GM21825 (cell line): ENCODE measurements around the gene SMAP2.
A peak's percentile ranks its signal among the peaks of the same experiment; 100 is the strongest.

Source experiments
- ATAC-seq: cut with Tn5 transposase; IDR thresholded peaks from one replicate; pipeline ENCODE4 v1.9.1; 2021; ENCODE audit warnings: mild to moderate bottlenecking, moderate library complexity; ENCODE audit not compliant: unreplicated experiment

SMAP2 gene

DNA sequence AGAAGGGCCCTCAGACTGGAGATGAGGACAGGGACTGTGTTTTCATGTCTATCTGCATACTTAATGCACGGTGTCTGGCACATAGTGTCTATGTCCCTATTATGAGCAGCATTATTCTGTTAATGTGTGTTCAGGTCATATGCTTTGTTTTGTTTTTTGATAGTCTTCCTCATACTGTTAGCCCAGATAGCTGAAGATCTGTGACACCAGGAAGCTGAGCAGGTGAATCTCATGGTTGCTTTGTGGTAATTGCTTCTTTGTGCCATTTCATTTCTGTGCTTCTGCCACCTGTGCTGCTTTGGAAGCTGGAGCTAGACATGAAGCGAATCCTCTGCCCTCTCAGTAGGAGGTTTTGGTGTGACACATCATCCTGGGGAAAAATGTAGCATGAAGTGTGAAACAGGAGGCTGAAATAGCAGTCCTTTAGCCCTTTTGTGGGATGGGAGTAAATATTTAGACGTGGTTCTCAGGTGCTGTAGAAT, 15.8 kb downstream of the SMAP2 start:
- ATAC-seq, result no peak

DNA sequence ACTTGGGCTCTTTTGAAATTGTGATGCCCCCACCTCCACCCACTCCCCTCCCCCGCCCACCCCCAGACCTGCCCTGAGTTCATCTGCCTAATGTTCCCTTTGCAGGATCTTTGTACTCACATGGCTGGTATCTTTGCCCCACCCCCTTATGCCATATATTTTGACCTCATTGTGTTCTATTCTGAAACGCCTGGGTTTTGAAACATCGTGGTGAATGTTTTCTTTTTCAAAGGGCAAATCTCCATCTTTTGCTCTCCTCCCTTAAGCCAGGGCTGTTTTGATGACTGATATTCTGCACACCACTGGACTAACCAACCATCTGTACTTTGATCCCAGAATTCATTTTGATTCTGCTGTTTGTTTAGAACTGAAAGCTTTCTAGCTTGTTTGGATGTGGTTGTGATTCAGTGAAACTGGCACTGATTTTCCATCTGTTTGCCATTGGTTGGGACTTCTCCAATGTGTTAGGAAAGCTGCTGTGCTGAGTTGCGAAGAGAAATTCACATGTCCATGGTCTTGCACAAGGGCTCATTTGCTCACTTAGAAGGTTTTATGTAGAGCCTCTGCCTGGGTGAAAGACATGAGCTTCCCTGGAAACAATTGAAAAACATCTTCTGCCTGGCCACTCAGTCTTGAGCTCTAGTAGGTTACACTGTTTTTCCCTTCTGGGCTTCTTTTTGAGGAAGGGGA, 16.5 kb downstream of the SMAP2 start:
- ATAC-seq, result no peak

DNA sequence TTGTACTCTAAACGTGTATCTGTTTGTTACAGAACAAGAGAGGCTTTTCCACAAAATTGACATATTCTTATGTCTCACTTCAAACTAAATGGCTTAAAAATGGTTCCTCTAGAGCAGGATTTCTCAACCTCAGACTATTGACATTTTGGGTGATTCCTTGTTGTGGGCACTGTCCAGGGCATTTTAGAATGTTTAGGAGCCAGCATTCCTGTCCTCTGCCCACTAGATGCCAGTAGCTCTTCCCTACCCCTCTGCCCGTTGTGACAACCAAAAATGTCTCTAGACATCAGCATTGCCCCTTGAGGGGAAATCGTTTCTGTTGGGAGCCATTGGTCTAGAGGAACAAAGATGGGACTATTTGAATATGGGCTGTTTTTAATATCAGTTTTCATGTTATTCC, 17.3 kb downstream of the SMAP2 start:
- no peak for ATAC-seq

DNA sequence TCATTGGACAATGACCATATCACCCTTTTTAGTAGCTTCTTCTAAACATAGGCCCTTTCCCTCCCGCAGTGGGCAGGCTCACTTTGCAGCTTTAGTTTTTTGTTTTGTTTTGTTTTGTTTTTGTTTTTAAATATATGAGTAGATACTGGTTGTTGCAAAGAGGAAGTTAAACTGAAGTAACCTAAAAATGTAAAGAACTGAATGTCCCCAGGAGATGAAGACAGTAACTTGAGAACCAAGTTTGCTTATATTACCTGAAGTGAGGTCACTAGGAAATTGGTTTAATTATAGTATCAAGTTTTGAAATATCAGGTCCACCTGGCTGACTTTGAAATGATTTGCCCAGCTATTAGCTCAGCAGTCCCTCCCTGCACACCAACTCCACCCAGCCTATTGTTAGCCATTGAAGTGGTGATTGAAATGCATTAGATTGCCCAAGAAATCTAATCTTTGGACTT, 18.2 kb downstream of the SMAP2 start:
- peak; percentile 40 for ATAC-seq

DNA sequence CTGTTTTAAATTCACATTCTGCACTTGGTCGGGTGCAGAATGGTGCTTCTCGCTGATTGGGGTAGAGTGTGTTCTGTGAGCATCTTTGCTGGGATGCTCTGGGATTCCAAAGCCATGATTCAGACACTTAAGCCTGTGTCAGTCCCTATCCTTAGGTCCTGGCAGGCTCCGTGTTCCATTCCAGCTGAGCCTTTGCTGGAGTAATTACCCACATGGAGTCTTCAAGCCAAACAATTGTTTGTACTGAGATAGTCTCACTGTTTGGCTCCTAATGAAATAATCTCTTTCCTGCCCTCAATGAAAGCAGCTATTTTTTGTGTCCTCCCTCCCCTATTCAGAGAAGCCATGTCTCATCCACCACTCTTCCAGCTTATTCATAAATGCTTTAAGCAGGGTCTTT, 18.7 kb downstream of the SMAP2 start:
- no peak for ATAC-seq

DNA sequence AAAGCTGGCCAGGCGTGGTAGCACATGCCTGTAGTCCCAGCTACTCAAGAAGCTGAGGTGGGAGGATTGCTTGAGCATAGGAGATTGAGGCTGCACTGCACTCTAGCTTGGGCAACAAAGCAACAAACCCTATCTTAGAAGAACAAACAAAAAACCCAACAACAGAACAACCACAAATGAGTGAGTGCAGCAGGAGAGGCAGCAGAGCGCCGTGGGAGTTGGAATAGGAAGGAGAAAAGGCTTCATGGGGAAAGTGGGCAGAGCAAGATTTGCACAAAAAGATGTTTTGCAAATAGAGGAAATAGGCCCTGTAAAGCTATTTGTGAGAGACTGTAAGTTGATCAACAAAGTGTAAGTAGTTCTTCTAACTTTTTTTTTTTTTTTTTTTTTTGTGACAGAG, 19.6 kb downstream of the SMAP2 start:
- ATAC-seq, result no peak

DNA sequence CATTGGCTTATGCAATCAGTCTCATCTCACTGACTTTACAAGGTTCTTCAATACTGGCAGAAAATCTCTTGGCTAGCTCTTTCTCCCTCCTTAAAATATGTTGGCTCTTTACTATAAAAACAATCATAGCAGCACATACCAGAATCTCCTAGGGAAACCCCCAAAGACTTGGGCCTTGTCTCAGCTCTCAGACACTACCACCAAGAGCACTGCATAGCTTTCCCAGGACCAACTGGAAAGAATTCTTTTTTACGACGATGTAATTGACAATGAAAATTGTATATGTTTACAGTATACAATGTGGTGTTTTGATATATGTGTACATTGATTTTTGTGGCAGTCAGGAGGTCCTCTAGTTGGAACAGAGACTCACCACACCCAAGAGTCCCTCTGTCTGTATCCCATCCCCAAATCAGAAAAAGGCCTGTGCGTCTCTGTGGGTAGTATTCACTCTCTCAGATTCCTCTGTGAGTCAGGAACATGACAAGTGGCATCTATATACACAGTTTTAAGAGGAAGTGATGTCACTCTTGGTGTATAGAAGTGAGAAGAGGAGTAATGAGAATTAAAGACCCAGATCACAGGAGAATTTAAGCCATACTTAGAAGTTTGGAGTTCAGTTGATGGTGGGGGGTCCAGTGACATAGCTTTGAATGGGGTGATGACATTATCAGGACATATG, 21.1 kb downstream of the SMAP2 start:
- ATAC-seq, result peak; percentile 45

DNA sequence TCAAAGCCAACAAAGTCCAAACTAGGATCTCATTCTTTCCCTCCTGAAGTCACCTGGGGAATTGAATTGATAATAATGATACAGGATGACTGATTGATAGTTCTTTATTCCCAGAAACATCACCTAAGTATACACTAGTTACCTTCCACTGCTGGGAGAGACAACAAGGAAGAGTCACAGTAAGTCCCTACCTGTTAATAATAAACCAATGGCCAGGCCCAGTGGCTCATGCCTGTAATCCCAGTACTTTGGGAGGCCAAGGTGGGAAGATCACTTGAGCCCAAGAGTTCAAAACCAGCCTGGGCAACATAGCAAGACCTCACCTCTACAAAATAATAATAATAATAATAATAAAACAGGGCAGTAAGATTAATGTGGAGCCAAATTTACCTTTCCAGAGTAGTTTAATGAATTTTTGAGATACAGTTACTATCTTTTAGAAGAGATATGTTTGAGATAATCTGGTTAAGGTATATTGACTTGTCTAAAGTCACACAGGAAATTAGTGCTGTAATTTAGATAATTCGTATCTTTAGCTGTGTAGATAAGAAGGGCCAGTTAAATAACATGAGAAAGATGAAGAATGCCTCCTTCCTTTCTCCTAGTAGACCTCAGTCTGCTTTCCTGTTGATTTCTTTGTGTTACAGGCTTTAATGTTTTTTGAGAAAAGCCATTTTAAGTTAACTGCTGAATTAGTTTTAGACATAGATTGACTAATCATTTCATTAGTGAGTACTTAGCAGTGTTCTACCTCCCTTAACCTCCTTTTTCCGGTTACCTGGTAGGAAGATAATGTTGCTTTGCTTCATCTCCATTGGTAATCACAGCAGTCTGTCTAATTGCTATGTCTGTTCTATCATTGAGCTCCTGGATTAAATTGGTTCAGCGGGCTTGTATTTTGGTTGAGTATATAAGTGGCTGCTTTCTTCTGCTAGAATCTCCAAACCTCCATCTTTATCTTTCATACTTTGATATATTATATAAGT, 22.0 kb downstream of the SMAP2 start:
- ATAC-seq, result no peak

DNA sequence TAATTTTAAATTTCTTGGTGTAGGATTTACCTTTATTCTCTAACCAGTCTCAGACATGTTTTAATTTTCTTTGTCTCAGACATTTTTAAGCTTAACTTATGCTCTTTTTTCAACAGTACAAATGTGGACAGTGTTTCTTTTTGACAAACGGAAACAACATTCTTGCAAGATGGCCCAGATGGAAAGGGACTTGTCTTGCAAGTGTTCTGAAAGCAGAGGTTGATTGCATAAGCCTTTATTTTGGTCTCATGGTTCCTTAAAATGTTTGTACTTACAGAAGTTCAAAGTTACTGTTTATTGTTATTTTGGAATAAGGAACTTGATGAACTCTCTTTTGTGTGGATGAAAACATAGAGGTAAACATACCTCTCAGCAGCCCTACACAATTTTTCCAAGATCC, 22.9 kb downstream of the SMAP2 start:
- ATAC-seq, result no peak

DNA sequence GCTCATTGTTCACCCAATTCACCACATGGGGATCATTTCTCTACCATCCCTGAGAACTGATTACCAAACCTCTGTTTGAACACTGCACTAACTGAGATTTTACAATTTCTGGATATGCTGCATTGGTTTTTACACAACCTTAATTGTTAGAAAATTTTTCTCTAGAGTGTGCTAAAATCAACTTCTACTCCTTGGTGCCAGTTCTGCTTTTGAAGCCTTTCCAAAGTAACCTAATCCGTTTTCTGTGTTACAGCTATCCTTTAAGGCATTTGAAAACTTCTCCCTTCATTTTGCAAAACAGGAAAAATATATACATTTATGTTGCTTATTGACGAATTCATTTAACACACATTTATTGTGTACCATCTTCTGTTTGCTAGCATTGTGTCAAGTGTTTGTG, 23.7 kb downstream of the SMAP2 start:
- ATAC-seq, result no peak

DNA sequence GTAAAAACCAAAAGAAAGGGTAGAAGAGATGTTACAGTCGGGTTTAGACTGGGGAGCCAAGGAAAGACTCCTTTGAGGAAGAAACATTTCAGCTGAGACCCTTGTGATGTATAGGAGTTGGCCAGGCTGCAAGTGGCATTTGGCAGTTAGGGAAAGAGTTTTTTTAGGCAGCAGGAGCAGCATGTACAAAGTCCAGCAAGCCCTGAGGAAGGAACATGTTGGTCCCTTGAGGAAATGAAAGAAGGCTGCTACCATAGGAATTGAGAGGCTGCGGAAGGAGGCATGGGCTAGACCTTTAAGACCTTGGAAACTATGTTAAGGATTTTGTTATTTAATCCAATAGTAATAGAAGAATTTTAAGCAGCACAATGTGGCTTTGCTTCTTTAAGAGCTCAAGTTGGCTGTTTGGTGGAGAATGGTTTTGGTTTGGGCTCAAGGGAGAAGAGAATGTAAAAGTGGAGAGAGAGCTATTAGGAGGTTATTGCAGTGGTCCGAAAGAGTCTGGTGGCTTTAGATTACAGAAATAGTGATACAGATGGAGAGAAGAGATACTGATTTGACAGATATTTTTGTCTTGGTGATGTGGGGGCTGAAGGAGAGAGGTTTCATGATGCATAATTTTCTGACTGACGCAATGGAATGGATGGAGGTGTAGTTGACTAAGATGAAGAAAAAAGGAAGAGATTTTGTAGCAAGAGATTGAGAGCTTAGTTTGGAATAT, 26.6 kb downstream of the SMAP2 start:
- peak; percentile 41 for ATAC-seq

DNA sequence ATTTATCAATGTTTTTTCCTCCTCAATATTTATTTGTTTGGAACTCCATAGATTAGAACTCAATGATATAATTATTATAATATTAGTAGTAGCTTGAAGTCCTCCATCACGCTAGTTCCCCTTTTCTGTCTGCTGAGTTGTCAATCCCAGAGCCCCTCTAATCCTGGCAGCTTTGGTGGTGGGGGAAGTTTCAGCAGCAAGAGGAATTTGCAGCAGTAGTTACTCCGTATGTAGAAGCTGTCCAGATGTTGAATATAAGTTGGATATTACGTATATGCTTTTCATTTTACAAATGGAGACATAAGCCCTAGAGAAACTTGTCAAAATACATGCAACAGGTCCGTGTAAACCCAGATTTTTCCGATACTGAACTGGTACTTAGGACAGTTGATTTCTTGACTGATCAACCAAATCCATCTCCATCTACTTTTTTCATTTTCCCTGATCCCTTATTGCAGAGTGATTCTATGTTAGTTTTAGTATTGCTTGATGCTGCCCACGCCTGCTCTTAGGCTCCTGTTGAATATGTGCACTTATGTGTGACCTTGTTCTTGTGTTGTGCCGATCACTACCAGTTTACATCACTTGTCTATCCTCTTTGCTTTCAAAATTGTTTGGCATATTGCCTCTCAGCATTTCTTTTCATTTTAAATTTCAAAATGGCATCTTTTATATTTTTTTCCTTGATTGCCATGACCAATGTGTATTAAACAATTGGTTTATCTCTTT, 28.1 kb downstream of the SMAP2 start:
- no peak for ATAC-seq

DNA sequence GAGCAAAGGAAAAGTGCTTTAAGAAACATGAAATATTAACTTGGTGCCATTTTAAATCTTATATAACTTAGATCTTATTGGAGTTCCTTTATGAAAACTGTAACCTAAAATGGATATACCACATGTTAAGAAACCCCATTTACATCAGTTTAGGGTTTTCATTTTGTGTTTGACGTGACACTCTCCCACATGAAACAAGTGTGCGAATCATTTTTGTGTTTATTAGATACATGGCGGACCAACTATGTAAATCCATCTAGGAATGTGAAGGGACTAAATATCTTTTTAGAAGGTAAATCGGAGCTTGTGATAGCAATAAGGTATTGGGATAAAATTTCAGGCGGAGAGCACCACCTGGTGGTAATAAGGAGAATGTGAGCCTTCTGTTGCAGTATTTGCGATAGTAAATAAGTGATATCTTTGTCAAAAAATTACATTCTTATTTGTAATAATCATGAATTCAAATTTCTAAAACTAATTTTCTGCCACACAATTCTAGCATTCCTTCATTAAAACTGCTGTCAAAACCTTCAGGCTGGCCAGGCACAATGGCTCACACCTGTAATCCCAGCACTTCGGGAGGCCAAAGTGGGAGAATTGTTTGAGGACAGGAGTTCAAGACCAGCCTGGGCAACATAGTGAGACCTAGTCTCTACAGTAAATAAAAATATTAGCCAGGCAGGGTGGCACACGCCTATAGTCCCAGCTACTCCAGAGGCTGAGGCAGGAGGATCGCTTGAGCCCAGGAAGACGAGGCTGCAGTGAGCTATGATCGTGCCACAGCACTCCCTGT, 31.3 kb downstream of the SMAP2 start:
- no peak for ATAC-seq

DNA sequence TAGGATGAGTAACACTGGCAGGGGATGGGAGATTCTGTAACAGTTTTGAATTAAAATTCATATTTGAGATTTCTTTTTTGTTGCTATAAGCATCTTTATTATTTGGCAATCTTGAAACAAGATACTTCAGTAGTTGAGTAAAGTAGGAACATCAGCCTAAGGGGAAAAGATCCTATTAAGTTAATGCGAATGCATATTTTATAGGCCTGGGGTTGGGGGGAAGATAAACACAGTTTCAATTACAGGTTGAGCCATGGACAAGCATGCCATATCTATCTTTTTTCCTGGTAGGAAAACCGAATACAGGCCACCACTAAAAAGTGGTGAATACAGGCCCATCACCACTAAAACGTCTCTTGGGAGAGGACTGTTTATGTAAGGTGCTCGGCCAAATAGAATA, 32.3 kb downstream of the SMAP2 start:
- ATAC-seq, result no peak

DNA sequence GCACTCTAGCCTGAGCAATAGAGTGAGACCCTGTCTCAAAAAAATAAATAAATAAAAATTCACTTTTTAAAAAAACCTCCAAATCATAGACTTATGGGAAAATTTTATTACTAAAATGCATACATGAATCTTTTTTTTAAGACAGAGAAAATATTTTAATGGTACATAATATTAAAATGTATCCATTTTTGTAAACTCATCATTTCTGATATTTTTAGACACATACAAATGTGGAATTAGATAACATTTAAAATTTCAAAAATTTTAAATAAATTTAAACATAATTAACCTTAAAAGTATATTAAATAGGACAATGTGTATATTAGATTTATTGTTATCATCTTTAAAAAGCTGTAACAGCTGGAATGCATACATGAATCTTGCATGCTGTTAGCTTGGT, 33.9 kb downstream of the SMAP2 start:
- no peak for ATAC-seq

DNA sequence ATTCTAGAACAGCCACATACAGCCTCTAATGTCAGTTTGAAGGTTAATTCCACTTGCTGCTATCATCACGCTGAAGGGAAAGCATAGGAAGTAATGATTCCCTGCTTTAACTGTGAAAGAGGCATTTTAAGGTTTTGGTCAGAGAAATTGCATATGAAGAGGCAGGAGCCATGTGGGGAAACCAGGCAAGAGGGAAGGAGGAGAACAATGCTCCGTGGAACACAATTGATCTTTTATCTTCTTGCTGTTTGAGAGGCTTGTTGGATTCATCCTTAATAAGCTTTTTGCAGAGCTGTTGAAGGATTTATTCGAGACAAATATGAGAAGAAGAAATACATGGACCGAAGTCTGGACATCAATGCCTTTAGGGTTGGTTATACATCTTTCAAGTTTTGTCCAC, 35.9 kb downstream of the SMAP2 start:
- ATAC-seq, result no peak

DNA sequence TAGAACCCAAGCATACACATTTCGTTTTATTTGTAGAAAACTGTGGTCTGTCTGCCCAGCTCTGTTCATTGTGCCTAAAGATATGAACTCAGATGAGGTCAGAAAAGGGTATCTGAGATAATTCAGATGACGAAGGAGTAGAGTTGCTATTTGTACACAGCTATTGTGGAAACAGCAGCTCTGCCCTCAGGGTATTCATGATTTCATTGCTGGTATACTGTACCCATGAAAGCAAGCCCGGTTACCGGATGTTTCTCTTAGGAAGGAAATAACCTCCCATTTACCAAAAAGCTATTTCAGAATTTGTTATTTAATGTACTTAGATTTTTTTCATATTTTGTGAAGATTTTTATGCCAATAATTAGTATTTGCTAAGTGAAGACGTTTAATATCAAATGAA, 37.8 kb downstream of the SMAP2 start:
- ATAC-seq, result no peak

DNA sequence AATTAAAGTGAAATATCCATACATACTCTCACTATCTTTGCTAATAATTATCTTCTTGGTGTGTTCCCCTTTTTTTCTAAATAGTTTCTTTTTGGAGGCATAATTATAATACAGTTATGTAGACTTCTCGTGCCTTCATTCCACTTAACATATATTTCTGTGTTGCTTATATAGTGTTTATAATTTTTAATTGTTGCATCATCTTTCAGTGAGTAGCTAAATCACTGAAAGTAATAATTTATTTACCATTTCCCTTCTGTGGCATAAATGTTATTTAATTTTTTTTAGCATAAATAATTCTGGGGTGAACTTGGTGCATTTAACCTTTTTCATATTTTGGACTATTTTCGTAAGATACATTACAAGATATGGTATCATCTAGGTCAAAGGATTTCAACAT, 38.3 kb downstream of the SMAP2 start:
- ATAC-seq, result no peak

DNA sequence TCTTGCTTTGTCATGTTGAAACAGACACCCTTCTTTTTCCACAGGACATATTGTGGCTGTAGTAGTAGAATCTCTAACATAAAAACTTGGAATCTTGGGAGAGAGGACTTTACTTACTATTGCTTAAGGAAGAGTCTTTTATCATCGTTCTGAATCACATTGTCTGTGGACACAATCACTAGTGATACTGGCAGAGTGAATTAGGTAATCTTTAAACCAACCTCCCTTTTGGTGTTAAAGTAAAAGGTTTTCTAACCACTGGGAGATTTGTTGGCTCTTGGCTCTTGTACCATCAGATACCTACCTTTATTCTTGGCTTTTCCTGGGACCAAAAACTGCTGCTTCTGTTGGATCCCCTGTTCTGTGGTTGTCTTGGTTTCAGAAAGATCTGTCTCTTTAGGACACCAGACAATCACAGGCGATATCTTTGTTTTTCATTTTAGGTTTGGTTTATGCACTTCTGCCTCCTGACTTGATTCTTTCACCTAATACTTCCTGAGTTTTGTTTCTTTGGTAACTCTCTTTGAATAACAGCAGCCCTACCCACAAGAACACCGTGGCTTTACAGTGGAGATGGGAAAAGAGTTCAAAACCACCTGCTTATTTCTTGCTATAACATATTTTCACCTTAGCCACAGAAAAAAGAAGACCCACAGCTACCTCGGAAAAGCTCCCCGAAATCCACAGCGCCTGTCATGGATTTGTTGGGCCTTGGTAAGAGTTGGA, 40.2 kb downstream of the SMAP2 start:
- no peak for ATAC-seq
